ENCODE measurements around the gene ANKRD62.
"Not testable (repeated sequence)": the region's sequence is repeated elsewhere in the genome, so short reads cannot be mapped to it uniquely, and the experiment has no call there.

ANKRD62 gene

GRCh38 chr18:12060182-12060870 lies 33.3 kb upstream of the ANKRD62 start:
- Mint-ChIP-seq H3K27me3 (peaks cover 2% of the 10 kb centered on the region), H3K4me1 (no peaks in the 10 kb centered on the region), H3K9me3 (no peaks in the 10 kb centered on the region), H3K27ac (no peak overlapping the region), H3K4me3 (no peak overlapping the region), H3K36me3 (no peaks in the 10 kb centered on the region)

GRCh38 chr18:12061685-12062084 lies 32.0 kb upstream of the ANKRD62 start:
- no peak overlapping the region for H3K27ac Mint-ChIP-seq
- H3K4me1 Mint-ChIP-seq: no peaks in the 10 kb centered on the region
- H3K27me3 Mint-ChIP-seq: peaks cover 2% of the 10 kb centered on the region
- no peaks in the 10 kb centered on the region for H3K36me3 Mint-ChIP-seq
- H3K9me3 Mint-ChIP-seq: no peaks in the 10 kb centered on the region
- no peak overlapping the region for H3K4me3 Mint-ChIP-seq

- Mint-ChIP-seq H3K9me3 (no peaks in the 10 kb centered on the region), H3K4me1 (no peaks in the 10 kb centered on the region), H3K27me3 (peaks cover 2% of the 10 kb centered on the region), H3K27ac (no peak overlapping the region), H3K4me3 (no peak overlapping the region), H3K36me3 (no peaks in the 10 kb centered on the region)
Observed at GRCh38 chr18:12062974-12063373, 30.7 kb upstream of the ANKRD62 start.

GRCh38 chr18:12064086-12064763 lies 29.4 kb upstream of the ANKRD62 start:
- no peaks in the 10 kb centered on the region for H3K9me3 Mint-ChIP-seq

GRCh38 chr18:12065397-12065796 lies 28.2 kb upstream of the ANKRD62 start:
- H3K27ac Mint-ChIP-seq: no peak overlapping the region

More at GRCh38 chr18:12064086-12064763, 29.4 kb upstream of the ANKRD62 start:
- Mint-ChIP-seq H3K4me1 (no peaks in the 10 kb centered on the region), H3K27ac (no peak overlapping the region), H3K4me3 (no peak overlapping the region), H3K27me3 (peaks cover 5% of the 10 kb centered on the region), H3K36me3 (no peaks in the 10 kb centered on the region)

GRCh38 chr18:12066910-12067511 lies 26.6 kb upstream of the ANKRD62 start:
- peaks cover 3% of the 10 kb centered on the region for H3K27me3 Mint-ChIP-seq
- H3K27ac Mint-ChIP-seq: no peak overlapping the region
- H3K36me3 Mint-ChIP-seq: no peaks in the 10 kb centered on the region
- H3K4me3 Mint-ChIP-seq: no peak overlapping the region
- H3K4me1 Mint-ChIP-seq: no peaks in the 10 kb centered on the region
- no peaks in the 10 kb centered on the region for H3K9me3 Mint-ChIP-seq

More at GRCh38 chr18:12065397-12065796, 28.2 kb upstream of the ANKRD62 start:
- no peaks in the 10 kb centered on the region for H3K4me1 Mint-ChIP-seq
- no peak overlapping the region for H3K4me3 Mint-ChIP-seq
- no peaks in the 10 kb centered on the region for H3K36me3 Mint-ChIP-seq
- no peaks in the 10 kb centered on the region for H3K9me3 Mint-ChIP-seq
- peaks cover 3% of the 10 kb centered on the region for H3K27me3 Mint-ChIP-seq

- Mint-ChIP-seq H3K36me3 (no peaks in the 10 kb centered on the region), H3K9me3 (no peaks in the 10 kb centered on the region), H3K4me3 (no peak overlapping the region), H3K27me3 (peaks cover 4% of the 10 kb centered on the region), H3K27ac (no peak overlapping the region), H3K4me1 (no peaks in the 10 kb centered on the region)
Observed at GRCh38 chr18:12067671-12068070, 26.0 kb upstream of the ANKRD62 start.

- not testable (repeated sequence) for H3K27ac Mint-ChIP-seq, H3K4me3 Mint-ChIP-seq, H3K4me1 Mint-ChIP-seq, H3K27me3 Mint-ChIP-seq, H3K9me3 Mint-ChIP-seq, H3K36me3 Mint-ChIP-seq
Observed at GRCh38 chr18:12068316-12068949, 25.2 kb upstream of the ANKRD62 start.

GRCh38 chr18:12068950-12069320 lies 24.7 kb upstream of the ANKRD62 start:
- peaks cover 4% of the 10 kb centered on the region for H3K27me3 Mint-ChIP-seq
- no peaks in the 10 kb centered on the region for H3K36me3 Mint-ChIP-seq
- no peak overlapping the region for H3K4me3 Mint-ChIP-seq
- H3K9me3 Mint-ChIP-seq: no peaks in the 10 kb centered on the region
- H3K4me1 Mint-ChIP-seq: no peaks in the 10 kb centered on the region
- no peak overlapping the region for H3K27ac Mint-ChIP-seq

- H3K27me3 Mint-ChIP-seq, H3K4me1 Mint-ChIP-seq, H3K36me3 Mint-ChIP-seq, H3K9me3 Mint-ChIP-seq, H3K4me3 Mint-ChIP-seq, H3K27ac Mint-ChIP-seq: not testable (repeated sequence)
Observed at GRCh38 chr18:12071066-12071465, 22.6 kb upstream of the ANKRD62 start.

GRCh38 chr18:12072996-12073395 lies 20.6 kb upstream of the ANKRD62 start:
- no peaks in the 10 kb centered on the region for H3K36me3 Mint-ChIP-seq
- H3K4me3 Mint-ChIP-seq: no peak overlapping the region
- H3K4me1 Mint-ChIP-seq: no peaks in the 10 kb centered on the region
- H3K27ac Mint-ChIP-seq: no peak overlapping the region
- H3K9me3 Mint-ChIP-seq: no peaks in the 10 kb centered on the region
- peaks cover 6% of the 10 kb centered on the region for H3K27me3 Mint-ChIP-seq

GRCh38 chr18:12074736-12075135 lies 18.9 kb upstream of the ANKRD62 start:
- no peaks in the 10 kb centered on the region for H3K9me3 Mint-ChIP-seq
- H3K4me1 Mint-ChIP-seq: no peaks in the 10 kb centered on the region
- no peak overlapping the region for H3K4me3 Mint-ChIP-seq
- H3K36me3 Mint-ChIP-seq: no peaks in the 10 kb centered on the region
- H3K27me3 Mint-ChIP-seq: peaks cover 4% of the 10 kb centered on the region
- H3K27ac Mint-ChIP-seq: no peak overlapping the region

GRCh38 chr18:12076424-12077140 lies 17.1 kb upstream of the ANKRD62 start:
- no peak overlapping the region for H3K4me3 Mint-ChIP-seq

GRCh38 chr18:12077994-12078393 lies 15.6 kb upstream of the ANKRD62 start:
- not testable (repeated sequence) for H3K27me3 Mint-ChIP-seq, H3K4me3 Mint-ChIP-seq, H3K27ac Mint-ChIP-seq, H3K36me3 Mint-ChIP-seq, H3K4me1 Mint-ChIP-seq, H3K9me3 Mint-ChIP-seq

More at GRCh38 chr18:12076424-12077140, 17.1 kb upstream of the ANKRD62 start:
- Mint-ChIP-seq H3K9me3 (no peaks in the 10 kb centered on the region), H3K27me3 (peaks cover 4% of the 10 kb centered on the region), H3K27ac (no peak overlapping the region), H3K4me1 (no peaks in the 10 kb centered on the region), H3K36me3 (no peaks in the 10 kb centered on the region)

- Mint-ChIP-seq H3K27ac (no peak overlapping the region), H3K27me3 (peaks cover 3% of the 10 kb centered on the region), H3K9me3 (no peaks in the 10 kb centered on the region)
Observed at GRCh38 chr18:12079491-12080237, 14.0 kb upstream of the ANKRD62 start.

More at GRCh38 chr18:12079491-12080237, 14.0 kb upstream of the ANKRD62 start:
- Mint-ChIP-seq H3K4me1 (no peaks in the 10 kb centered on the region), H3K4me3 (no peak overlapping the region), H3K36me3 (no peaks in the 10 kb centered on the region)
